Karpas-422 (cell line): ENCODE results near the gene KASH5. TPM values are rescaled to one million over a fixed set of nuclear protein-coding genes. Genes with fewer than 3 reads are reported as not detected.
"Not testable (repeated sequence)": the region's sequence is repeated elsewhere in the genome, so short reads cannot be mapped to it uniquely, and the experiment has no call there.

Experiments
- DNase-seq: peaks from one replicate; pipeline ENCODE4 v3.0.0-alpha.2; 2015
- H2AFZ ChIP-seq: fragments of 200-600 bp; sonication (generic); 2 replicates; pipeline ENCODE4 v1.6.1; 2014; ENCODE audit warnings: antibody characterized with exemption, low read length, mixed read lengths
- H3K27ac ChIP-seq: fragments of 200-600 bp; sonication (generic); 2 replicates; pipeline ENCODE4 v1.5.1; 2014; ENCODE audit warnings: mild to moderate bottlenecking, low read length, moderate library complexity
- H3K27me3 ChIP-seq: fragments of 200-600 bp; sonication (generic); 2 replicates; pipeline ENCODE4 v1.6.1; 2014; ENCODE audit warnings: low read length, mixed read lengths
- H3K36me3 ChIP-seq: fragments of 200-600 bp; sonication (generic); 2 replicates; pipeline ENCODE4 v1.6.1; 2014; ENCODE audit warnings: low read length, mixed read lengths; ENCODE audit not compliant: insufficient read depth
- H3K4me1 ChIP-seq: fragments of 200-600 bp; sonication (generic); 2 replicates; pipeline ENCODE4 v1.6.1; 2014; ENCODE audit warnings: mild to moderate bottlenecking, low read length, mixed read lengths
- H3K4me2 ChIP-seq: fragments of 200-600 bp; sonication (generic); 2 replicates; pipeline ENCODE4 v1.6.1; 2014; ENCODE audit warnings: low read length, low read depth, mild to moderate bottlenecking; ENCODE audit not compliant: poor library complexity, severe bottlenecking
- H3K4me3 ChIP-seq: fragments of 200-600 bp; sonication (generic); 2 replicates; pipeline ENCODE4 v1.5.1; 2014; ENCODE audit warnings: mild to moderate bottlenecking, antibody characterized with exemption, low read length, mixed read lengths
- H3K79me2 ChIP-seq: fragments of 200-600 bp; sonication (generic); 2 replicates; pipeline ENCODE4 v1.6.1; 2014; ENCODE audit warnings: mild to moderate bottlenecking, low read length, mixed read lengths
- H3K9ac ChIP-seq: fragments of 200-600 bp; sonication (generic); 2 replicates; pipeline ENCODE4 v1.6.0; 2014; ENCODE audit warnings: low read length
- H3K9me2 ChIP-seq: fragments of 200-600 bp; sonication (generic), shearing (Covaris generic); replicated peaks from 2 replicates; pipeline ENCODE4 v1.6.0; 2014; ENCODE audit warnings: mild to moderate bottlenecking, low read length, moderate library complexity; ENCODE audit not compliant: insufficient read depth
- H3K9me3 ChIP-seq: fragments of 300-700, 200-600 bp; sonication (generic); 2 replicates; pipeline ENCODE4 v1.6.1; 2014; ENCODE audit warnings: low read length, mixed read lengths
- H4K20me1 ChIP-seq: fragments of 200-600 bp; sonication (generic); 2 replicates; pipeline ENCODE4 v1.6.1; 2014; ENCODE audit warnings: mild to moderate bottlenecking, antibody characterized with exemption, low read length, low read depth; ENCODE audit not compliant: insufficient read depth
- total RNA-seq: library from RNA; depleted of rRNA; stranded (reverse); fragments of >200 nt; shearing (Covaris generic); gene quantifications from 2 replicates; pipeline ENCODE4 v1.2.3, GENCODE V29; 2014; ENCODE audit warnings: low replicate concordance

Gene KASH5
- total RNA-seq, 1 experiment from 2014 or later, result 0.52 TPM

DNA sequence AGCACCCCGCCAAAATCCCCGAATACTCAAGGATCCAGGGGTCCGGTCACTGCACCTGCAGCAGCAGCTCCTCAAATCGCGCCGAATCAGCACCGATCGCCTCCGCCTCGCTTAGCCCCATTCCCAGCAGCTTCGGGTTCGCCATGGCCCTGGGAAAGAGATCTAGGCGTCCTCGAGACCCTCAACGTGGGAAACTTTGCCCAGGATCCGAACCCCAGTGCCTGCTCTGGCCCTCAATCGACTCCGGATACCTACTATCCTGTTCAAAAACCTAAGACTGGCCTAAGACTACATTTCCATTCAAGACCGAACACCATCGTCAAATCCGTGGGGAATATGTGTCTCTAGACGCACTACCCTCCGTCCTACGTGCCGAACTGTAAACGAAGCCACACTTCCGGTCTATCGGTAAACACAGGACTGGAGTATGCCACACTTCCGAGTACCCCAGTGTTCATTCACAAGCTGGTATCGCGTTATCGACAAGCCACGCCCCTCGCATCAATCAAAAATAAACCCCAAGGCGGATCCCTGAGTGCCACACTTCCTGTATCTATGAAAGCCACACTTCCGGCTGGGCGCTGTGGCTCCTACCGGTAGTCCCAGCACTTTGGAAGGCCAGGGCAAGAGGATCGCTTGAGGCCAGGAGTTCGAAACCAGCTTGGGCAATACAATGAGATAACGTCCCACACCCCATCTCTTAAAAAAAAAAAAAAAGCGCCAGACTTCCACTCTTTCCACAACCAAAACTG lies 63.6 kb downstream of the KASH5 start, which contains the start of gene PIH1D1:
Gene PIH1D1, minus strand, starts transcription at position 385 of the 752 bp plus-strand sequence. Its CDS starts 240 bp downstream, at position 145.
- peaks cover 41% of the 10 kb centered on the region for H3K4me1 ChIP-seq
- H3K9me3 ChIP-seq, result no peaks in the 10 kb centered on the region
- peak; percentile 100 for DNase-seq
- H3K9me2 ChIP-seq, result no peaks in the 10 kb centered on the region
- H3K27me3 ChIP-seq, result no peaks in the 10 kb centered on the region
- H3K4me2 ChIP-seq, result peak within 1 kb of the TSS; percentile 99
- H3K27ac ChIP-seq, result peak within 1 kb of the TSS; percentile 95
- H4K20me1 ChIP-seq, result 0 out of 2 replicates have a peak, but pooled peaks cover 3% of the 10 kb centered on the region
- peak within 1 kb of the TSS; percentile 99 for H3K9ac ChIP-seq
- peaks cover 32% of the 10 kb centered on the region; the same call in 1 of the 2 replicates for H3K36me3 ChIP-seq
- H3K79me2 ChIP-seq, result peaks cover 50% of the 10 kb centered on the region
- H3K4me3 ChIP-seq, result peak within 1 kb of the TSS; percentile 96
- peak within 1 kb of the TSS; percentile 56; the same call in 1 of the 2 replicates for H2AFZ ChIP-seq

DNA sequence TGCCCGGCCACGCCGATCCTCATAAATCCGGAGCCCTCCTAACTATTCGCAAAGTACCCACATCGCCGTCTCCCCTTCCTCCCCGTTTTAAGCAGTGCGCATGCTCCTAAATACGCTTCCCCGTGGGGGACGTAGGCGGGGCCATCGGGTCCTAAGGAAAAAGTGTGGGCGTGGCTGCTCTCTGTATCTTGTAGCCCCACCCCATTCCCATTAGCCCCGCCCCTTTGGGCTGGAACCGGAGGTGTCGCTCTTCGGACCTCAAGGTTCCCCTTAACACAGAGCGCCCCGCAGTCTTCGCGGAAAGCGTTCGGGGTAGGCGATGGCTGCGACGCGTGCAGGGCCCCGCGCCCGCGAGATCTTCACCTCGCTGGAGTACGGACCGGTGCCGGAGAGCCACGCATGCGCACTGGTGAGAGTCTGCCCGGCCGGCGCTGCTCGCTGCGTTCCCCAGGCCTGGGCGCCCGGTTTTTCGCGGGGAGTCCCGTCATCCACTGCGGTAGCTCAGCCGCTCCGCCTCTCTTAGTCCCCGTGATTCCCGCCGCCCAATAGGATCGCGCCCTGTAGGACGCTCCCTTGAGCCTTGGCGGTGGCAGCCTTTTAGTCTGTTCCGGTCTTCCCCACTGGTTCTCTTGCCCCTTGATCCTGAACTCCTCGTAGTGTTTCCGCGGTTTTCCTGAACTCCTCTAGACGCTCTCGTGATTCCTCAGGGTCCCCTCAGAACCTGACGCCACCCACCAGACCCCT lies 65.1 kb downstream of the KASH5 start, which contains the start of gene ALDH16A1:
Gene ALDH16A1, plus strand, starts transcription at position 213 of the 744 bp plus-strand sequence. Its CDS starts 107 bp downstream, at position 320.
- no peaks in the 10 kb centered on the region for H3K9me3 ChIP-seq
- H4K20me1 ChIP-seq, result no peaks in the 10 kb centered on the region
- peak; percentile 100 for DNase-seq
- H3K27ac ChIP-seq, result peak within 1 kb of the TSS; percentile 95
- peak within 1 kb of the TSS; percentile 38; the same call in 1 of the 2 replicates for H2AFZ ChIP-seq
- no peaks in the 10 kb centered on the region for H3K27me3 ChIP-seq
- H3K36me3 ChIP-seq, result peaks cover 26% of the 10 kb centered on the region; the same call in 1 of the 2 replicates
- H3K4me1 ChIP-seq, result peaks cover 32% of the 10 kb centered on the region
- peak within 1 kb of the TSS; percentile 99 for H3K9ac ChIP-seq
- peak within 1 kb of the TSS; percentile 99 for H3K4me2 ChIP-seq
- peak within 1 kb of the TSS; percentile 96 for H3K4me3 ChIP-seq
- H3K79me2 ChIP-seq, result peaks cover 50% of the 10 kb centered on the region
- H3K9me2 ChIP-seq, result no peaks in the 10 kb centered on the region

DNA sequence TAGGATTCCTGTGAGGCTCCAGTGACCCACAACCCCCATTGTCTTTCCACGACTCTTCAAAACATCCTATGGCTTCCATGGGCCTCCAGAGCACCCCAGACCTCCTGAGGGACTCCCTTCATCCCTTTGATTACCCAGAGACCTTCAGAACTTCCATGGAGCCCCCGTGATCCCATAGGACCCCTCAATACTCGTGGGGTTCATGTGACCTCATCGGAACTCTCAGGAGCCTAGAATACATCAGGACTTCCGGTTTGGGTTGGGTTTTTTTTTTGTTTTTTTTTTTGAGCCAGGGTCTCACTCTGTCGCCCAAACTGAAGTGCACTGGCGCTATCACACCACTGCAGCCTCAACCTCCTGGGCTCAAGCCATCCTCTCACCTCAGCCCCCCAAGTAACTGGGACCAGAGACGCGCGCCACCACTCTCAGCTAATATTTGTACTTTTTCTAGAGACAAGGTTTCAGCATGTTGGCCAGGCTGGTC lies 65.8 kb downstream of the KASH5 start:
- DNase-seq, result peak; percentile 83
- Histone ChIP-seq H3K27ac (peak overlapping the region; percentile 95), H3K9me2 (no peaks in the 10 kb centered on the region), H3K27me3 (no peaks in the 10 kb centered on the region), H3K4me1 (peaks cover 32% of the 10 kb centered on the region), H2AFZ (no peak overlapping the region), H3K79me2 (peaks cover 50% of the 10 kb centered on the region), H3K9me3 (no peaks in the 10 kb centered on the region), H3K9ac (peak overlapping the region; percentile 99), H3K36me3 (peaks cover 21% of the 10 kb centered on the region; the same call in 1 of the 2 replicates), H3K4me2 (peak overlapping the region; percentile 99), H3K4me3 (peak overlapping the region; percentile 96), H4K20me1 (no peaks in the 10 kb centered on the region)

DNA sequence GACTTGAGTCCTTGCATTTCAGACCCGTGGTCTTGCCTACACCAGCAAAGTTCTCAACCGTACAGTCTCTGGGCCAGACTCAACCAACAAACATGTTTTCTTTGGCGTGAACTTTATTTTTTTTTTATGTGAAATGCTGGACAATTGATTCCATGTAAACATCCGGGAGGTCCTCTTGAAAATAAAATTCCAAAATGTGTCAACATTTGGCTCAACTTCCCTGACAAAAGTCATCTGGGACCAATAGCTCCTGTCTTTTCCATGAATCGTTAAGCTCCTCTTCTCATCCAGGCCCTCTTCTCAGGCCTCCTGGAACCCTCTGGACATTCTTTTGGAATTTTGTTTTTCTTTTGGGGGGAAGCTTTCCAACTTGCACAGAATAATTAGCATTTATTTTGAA lies 67.7 kb downstream of the KASH5 start:
- Histone ChIP-seq H3K36me3 (peaks cover 17% of the 10 kb centered on the region; the same call in 1 of the 2 replicates), H3K9ac (no peak overlapping the region), H2AFZ (no peak overlapping the region), H3K27me3 (no peaks in the 10 kb centered on the region), H3K9me3 (no peaks in the 10 kb centered on the region), H4K20me1 (no peaks in the 10 kb centered on the region), H3K79me2 (peaks cover 35% of the 10 kb centered on the region), H3K27ac (no peak overlapping the region), H3K9me2 (no peaks in the 10 kb centered on the region), H3K4me3 (no peak overlapping the region), H3K4me2 (no peak overlapping the region), H3K4me1 (peaks cover 23% of the 10 kb centered on the region)
- DNase-seq, result no peak

DNA sequence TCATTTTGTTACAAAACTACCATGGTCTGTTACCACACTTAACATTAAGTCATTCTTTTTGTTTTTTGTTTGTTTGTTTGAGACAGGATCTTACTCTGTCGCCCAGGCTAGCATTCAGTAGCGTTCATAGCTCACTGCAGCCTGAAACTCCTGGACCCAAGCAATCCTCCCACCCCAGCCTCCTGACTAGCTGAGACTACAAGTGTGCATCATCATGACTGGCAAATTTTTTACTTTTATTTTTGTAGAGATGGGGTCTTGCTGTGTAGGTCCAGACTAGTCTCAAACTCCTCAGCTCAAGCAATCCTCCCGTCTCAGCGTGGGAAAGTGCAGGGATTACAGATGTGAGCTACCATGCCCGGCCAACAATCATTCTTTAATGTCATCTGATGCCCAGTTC lies 68.3 kb downstream of the KASH5 start:
- DNase-seq, result no peak
- H3K27ac ChIP-seq, result no peak overlapping the region
- no peaks in the 10 kb centered on the region for H3K27me3 ChIP-seq
- H4K20me1 ChIP-seq, result no peaks in the 10 kb centered on the region
- H3K9me2 ChIP-seq, result no peaks in the 10 kb centered on the region
- H3K9ac ChIP-seq, result no peak overlapping the region
- no peaks in the 10 kb centered on the region for H3K9me3 ChIP-seq
- peaks cover 22% of the 10 kb centered on the region for H3K4me1 ChIP-seq
- H3K4me2 ChIP-seq, result no peak overlapping the region
- peaks cover 17% of the 10 kb centered on the region; the same call in 1 of the 2 replicates for H3K36me3 ChIP-seq
- H3K79me2 ChIP-seq, result peaks cover 30% of the 10 kb centered on the region
- no peak overlapping the region for H3K4me3 ChIP-seq
- no peak overlapping the region for H2AFZ ChIP-seq

DNA sequence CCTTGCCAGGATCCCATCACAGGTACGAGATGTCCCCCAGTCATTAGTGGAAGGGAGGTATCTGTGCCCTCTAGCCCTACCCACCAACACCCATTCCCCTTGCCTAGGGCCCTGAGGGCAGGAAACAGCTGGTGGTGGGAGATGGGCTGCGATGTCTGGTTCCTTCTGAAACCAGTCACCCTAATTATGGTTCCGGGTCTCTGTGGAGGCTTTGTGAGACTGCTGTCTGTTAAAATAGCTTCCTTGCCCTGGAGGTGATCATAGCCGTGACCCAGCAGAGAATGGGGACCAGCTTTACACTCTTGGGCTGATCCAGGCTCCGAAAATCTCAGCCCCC lies 70.5 kb downstream of the KASH5 start:
- Histone ChIP-seq H2AFZ (no peak overlapping the region), H3K27ac (no peak overlapping the region), H3K9me3 (no peaks in the 10 kb centered on the region), H3K36me3 (peaks cover 17% of the 10 kb centered on the region), H3K4me3 (no peak overlapping the region), H3K27me3 (no peaks in the 10 kb centered on the region), H3K9me2 (no peaks in the 10 kb centered on the region), H3K79me2 (peaks cover 27% of the 10 kb centered on the region), H3K4me1 (peaks cover 12% of the 10 kb centered on the region), H3K4me2 (no peak overlapping the region), H4K20me1 (no peaks in the 10 kb centered on the region), H3K9ac (no peak overlapping the region)
- DNase-seq, result no peak

DNA sequence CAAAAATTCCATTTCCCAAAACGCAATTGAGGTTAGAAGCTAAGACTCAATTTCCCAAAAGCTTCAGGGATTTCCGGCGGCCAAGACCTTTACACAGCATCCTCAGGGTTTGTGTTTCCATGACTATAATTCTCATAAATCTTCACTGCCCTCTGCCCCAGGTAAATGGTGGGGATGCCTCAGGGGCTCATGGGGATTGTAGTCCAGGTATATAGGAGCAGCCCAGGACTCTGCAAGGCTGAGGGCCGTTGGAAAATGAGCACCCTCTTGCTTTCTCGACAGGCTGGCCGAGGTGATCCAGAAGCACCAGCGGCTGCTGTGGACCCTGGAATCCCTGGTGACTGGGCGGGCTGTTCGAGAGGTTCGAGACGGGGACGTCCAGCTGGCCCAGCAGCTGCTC lies 71.3 kb downstream of the KASH5 start:
- H3K27ac ChIP-seq, result no peak overlapping the region
- H3K27me3 ChIP-seq, result no peaks in the 10 kb centered on the region
- no peak overlapping the region for H3K4me3 ChIP-seq
- no peak overlapping the region for H3K4me2 ChIP-seq
- H3K9ac ChIP-seq, result no peak overlapping the region
- peaks cover 3% of the 10 kb centered on the region for H3K4me1 ChIP-seq
- H4K20me1 ChIP-seq, result no peaks in the 10 kb centered on the region
- H3K36me3 ChIP-seq, result peaks cover 24% of the 10 kb centered on the region
- peaks cover 18% of the 10 kb centered on the region for H3K79me2 ChIP-seq
- DNase-seq, result no peak
- H2AFZ ChIP-seq, result no peak overlapping the region
- H3K9me3 ChIP-seq, result no peaks in the 10 kb centered on the region
- H3K9me2 ChIP-seq, result no peaks in the 10 kb centered on the region

DNA sequence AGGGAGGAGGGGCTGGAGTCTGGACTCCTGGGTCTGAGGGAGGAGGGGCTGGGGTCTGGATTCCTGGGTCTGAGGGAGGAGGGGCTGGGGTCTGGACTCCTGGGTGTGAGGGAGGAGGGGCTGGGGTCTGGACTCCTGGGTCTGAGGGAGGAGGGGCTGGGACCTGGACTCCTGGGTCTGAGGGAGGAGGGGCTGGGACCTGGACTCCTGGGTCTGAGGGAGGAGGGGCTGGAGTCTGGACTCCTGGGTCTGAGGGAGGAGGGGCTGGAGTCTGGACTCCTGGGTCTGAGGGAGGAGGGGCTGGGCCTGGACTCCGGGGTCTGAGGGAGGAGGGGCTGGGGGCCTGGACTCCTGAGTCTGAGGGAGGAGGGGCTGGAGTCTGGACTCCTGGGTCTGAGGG lies 73.1 kb downstream of the KASH5 start:
- not testable (repeated sequence) for H2AFZ ChIP-seq, H3K4me3 ChIP-seq, H3K27me3 ChIP-seq, H3K79me2 ChIP-seq, H3K9ac ChIP-seq, H3K4me1 ChIP-seq, H3K9me2 ChIP-seq, H3K9me3 ChIP-seq, H3K4me2 ChIP-seq, H3K27ac ChIP-seq, DNase-seq, H4K20me1 ChIP-seq
- H3K36me3 ChIP-seq, result peaks cover 32% of the 10 kb centered on the region
